ENCODE measurements around the gene ST7.

DNA sequence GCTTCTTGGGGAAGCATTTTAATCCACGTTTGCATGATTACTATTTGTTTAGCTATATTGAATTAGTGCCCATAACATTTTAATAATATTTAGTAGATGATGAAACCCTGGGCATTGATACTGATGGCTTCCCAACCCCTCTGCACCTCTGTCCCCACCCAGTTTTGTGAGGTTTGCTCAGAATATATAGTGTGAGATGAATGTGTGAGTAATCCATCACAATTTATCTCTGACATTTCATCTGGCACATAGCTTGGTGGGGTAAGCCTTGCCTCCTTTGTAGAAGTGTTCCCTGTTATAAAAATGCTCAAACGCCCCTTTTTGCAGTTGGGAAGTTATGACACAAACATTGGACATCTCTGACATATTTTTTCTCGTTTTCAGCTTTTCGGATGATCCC lies 265.4 kb downstream of the ST7 start:
- TF ChIP-seq, protein P1, sequence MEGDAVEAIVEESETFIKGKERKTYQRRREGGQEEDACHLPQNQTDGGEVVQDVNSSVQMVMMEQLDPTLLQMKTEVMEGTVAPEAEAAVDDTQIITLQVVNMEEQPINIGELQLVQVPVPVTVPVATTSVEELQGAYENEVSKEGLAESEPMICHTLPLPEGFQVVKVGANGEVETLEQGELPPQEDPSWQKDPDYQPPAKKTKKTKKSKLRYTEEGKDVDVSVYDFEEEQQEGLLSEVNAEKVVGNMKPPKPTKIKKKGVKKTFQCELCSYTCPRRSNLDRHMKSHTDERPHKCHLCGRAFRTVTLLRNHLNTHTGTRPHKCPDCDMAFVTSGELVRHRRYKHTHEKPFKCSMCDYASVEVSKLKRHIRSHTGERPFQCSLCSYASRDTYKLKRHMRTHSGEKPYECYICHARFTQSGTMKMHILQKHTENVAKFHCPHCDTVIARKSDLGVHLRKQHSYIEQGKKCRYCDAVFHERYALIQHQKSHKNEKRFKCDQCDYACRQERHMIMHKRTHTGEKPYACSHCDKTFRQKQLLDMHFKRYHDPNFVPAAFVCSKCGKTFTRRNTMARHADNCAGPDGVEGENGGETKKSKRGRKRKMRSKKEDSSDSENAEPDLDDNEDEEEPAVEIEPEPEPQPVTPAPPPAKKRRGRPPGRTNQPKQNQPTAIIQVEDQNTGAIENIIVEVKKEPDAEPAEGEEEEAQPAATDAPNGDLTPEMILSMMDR (conservative IDR thresholded peaks at IDR 0.05 in 1 of 2, IDR thresholded peaks at IDR 0.05 in 1 of 2; ENCODE audit: extremely low read depth in 1 of 2, insufficient read depth in 1 of 2, low read depth in 1 of 2, low read length in 2 of 2) = no peak
- TF ChIP-seq EZH2 (IDR thresholded peaks at IDR 0.05; ENCODE audit: borderline replicate concordance, low read length) = no peak

All from mammary epithelial cell (primary cell).